PC-3 (cell line): ENCODE results near the gene R3HDM2.

Experiments used
- EZH2 ChIP-seq: fragments of 300-600 bp; sonication (generic); IDR thresholded peaks from one replicate; pipeline ENCODE4 v1.6.1; 2017; ENCODE audit warnings: antibody characterized with exemption, mild to moderate bottlenecking, low read length; ENCODE audit not compliant: unreplicated experiment
- EZH2phosphoT487 ChIP-seq: fragments of 300-600 bp; sonication (generic); IDR thresholded peaks from 2 replicates; pipeline ENCODE4 v1.6.1; 2018; ENCODE audit warnings: mild to moderate bottlenecking, antibody characterized with exemption, low read length, borderline replicate concordance
- TF ChIP-seq, protein P1 (sequence below): fragments of 300-600 bp; sonication (generic); conservative IDR thresholded peaks from 2 replicates; pipeline ENCODE4 v1.5.1; 2017; ENCODE audit warnings: antibody characterized with exemption, low read depth, mild to moderate bottlenecking, low read length

DNA sequence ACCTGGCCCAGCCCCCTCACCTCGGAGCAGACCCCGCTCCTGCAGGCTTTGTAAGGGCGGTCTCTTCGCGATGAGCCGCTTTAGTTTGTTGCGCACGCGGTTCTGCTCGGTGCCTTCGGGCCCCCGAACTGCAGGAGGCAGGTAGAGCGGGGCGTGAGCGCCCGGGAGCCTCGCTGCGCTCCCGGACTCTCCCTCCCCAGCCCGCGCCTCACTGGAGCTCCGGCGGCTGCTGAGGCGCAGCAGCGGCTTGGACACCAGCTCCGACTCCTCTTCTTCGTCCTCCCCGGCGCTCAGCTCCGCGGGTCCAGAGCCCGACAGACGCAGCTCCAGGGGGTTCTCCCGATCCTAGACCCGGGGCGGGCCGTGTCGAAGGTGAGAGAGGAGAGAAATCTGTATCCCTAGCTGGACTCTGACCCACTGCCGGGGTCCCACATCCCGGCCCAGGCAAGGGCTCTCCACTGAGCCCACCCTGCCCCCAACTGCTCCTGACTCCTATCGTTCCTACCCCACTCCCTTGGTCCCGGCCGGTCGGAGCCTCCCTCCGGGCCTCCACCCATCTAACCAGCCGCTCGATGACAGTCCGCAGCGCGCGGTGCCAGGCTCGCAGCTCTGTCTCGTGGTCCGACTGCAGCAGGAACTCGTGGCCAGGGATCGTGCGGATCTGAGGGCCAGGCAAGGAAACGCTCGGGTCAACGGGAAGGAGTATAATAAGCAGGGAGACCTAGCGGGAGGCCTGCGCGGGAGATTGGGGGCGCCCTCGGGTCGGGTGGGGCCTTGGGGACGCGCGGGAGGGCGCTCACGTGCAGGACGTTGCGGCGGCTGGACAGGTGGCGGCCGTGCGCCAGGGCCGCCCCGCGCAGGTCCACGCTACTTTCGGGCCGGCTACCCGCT lies 44.7 kb upstream of the R3HDM2 start:
- TF ChIP-seq EZH2 (no peak), EZH2phosphoT487 (no peak)
- TF ChIP-seq, protein P1, sequence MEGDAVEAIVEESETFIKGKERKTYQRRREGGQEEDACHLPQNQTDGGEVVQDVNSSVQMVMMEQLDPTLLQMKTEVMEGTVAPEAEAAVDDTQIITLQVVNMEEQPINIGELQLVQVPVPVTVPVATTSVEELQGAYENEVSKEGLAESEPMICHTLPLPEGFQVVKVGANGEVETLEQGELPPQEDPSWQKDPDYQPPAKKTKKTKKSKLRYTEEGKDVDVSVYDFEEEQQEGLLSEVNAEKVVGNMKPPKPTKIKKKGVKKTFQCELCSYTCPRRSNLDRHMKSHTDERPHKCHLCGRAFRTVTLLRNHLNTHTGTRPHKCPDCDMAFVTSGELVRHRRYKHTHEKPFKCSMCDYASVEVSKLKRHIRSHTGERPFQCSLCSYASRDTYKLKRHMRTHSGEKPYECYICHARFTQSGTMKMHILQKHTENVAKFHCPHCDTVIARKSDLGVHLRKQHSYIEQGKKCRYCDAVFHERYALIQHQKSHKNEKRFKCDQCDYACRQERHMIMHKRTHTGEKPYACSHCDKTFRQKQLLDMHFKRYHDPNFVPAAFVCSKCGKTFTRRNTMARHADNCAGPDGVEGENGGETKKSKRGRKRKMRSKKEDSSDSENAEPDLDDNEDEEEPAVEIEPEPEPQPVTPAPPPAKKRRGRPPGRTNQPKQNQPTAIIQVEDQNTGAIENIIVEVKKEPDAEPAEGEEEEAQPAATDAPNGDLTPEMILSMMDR: no peak
